DMS153 treated with DMSO at 0.1 percent for 48 hours (cell line): ENCODE measurements around the gene WWP2.
"Not testable (repeated sequence)": the region's sequence is repeated elsewhere in the genome, so short reads cannot be mapped to it uniquely, and the experiment has no call there.

Experiments used
- DNase-seq: peaks from one replicate; lab custom pipeline; 2025; ENCODE audit not compliant: unreplicated experiment; lab: John Stamatoyannopoulos, UW

The WWP2 gene

DNA sequence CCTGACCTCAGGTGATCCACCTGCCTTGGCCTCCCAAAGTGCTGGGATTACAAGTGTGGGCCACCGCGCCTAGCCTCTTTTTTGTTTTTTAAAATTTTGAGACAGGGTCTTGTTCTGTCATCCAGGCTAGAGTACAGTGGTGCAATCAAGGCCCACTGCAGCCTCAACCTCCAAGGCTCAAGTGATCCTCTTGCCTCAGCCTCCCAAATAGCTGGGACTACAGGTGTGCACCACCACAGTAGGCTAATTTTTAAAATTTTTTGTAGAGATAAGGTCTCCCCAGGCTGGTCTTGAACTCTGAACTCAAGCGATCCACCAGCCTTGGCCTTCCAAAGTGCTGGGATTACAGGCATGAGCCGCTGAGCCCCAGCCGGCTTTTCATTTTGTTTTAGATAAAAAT lies 92.6 kb downstream of the WWP2 start:
- not testable (repeated sequence) for DNase-seq

DNA sequence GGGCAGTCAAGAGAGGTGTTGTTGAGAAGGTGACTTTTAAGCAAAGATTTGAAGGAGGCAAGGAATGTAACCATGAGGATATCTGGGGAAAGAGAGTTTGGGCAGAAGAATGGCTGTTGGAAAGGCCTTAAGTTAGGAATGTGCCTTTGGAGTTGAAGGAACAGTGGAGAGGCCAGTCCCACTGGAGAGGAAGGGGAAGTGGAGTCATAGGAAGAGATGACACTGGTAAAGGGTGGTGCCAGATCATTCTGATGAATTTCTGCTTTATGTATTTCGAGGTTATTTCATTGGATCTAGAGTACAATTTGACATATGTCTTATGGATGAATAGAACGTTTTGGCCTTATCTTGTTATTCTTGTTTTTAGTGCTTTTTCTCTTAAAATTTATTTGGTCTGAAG lies 93.5 kb downstream of the WWP2 start:
- DNase-seq = no peak

DNA sequence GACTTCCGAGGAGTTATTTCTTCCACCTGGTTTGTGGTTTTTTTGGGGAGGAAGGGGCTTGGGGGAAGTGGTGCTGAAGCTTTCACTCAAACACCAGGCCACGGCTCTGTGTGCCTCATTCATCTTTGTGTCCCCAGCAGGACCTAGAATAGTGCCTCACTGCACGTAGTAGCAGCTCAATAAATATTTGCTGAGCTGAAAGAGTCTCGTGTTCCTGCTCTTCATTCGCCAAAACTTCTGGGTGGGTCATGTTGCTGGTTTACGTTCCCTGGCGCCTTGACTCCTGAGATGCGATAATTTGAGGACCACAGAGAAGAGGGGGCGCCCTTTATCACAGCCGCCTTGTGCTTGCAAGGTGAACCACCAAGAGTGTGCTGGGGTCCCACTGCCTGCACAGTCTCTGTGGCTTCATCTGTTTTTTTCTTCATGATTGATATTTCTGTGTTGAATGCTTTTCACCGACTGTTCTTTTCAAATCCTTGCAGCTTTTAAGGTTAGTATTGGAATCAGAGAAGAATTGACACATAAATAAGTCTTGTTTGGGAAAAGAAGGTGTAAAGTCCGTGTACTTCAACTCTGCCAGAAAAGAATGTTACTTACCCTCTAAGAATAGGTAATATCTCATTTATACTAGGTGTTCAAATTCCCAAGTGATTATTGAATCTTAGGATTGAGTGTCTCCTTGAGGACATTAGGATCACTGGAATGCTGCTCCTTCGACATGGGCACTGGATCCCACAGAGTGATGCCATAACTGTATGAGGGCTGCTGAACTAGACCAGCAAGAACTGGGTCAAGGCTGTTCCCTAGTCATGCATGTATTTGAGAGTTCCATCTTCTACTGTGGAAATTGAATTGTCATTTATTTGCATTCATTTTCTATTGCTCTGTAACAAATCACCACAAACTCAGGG lies 96.3 kb downstream of the WWP2 start:
- no peak for DNase-seq

DNA sequence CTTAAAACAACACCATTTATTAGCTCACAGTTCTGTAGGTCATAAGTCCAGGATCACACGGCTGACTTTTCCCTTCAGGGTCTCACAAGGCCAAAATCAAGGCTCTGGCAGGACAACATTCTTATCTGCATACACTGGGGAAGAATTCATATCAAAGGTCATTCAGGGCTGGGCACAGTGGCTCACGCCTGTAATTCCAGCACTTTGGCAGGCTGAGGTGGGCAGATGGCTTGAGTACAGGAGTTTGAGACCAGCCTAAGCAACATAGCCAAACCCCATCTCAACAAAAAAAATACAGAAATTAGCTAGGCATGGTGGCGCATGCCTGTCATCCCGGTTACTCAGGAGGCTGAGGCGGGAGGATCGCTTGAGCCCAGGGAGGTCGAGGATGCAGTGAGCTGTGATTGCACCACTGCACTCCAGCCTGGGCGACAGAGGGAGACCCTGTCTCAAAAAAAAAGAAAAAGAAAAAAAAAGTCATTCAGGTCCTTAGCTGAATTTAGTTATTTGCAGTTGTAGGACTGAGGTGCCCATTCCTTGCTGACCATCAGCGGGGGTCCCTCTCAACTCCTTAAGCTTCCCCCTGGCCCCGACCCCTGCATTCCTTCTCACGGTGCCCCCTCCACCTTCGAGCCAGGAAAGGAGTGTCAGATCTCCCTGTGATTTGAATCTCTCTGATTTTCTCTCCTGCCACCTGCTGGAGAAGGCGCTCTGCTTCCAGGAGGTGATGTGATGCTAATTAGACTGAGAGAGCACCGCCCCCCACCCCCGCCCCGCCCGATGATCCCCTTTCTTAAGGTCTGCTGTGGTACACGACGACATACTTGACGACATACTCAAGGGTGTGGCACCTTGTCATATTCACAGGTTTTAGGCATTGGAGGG lies 97.2 kb downstream of the WWP2 start:
- no peak for DNase-seq

DNA sequence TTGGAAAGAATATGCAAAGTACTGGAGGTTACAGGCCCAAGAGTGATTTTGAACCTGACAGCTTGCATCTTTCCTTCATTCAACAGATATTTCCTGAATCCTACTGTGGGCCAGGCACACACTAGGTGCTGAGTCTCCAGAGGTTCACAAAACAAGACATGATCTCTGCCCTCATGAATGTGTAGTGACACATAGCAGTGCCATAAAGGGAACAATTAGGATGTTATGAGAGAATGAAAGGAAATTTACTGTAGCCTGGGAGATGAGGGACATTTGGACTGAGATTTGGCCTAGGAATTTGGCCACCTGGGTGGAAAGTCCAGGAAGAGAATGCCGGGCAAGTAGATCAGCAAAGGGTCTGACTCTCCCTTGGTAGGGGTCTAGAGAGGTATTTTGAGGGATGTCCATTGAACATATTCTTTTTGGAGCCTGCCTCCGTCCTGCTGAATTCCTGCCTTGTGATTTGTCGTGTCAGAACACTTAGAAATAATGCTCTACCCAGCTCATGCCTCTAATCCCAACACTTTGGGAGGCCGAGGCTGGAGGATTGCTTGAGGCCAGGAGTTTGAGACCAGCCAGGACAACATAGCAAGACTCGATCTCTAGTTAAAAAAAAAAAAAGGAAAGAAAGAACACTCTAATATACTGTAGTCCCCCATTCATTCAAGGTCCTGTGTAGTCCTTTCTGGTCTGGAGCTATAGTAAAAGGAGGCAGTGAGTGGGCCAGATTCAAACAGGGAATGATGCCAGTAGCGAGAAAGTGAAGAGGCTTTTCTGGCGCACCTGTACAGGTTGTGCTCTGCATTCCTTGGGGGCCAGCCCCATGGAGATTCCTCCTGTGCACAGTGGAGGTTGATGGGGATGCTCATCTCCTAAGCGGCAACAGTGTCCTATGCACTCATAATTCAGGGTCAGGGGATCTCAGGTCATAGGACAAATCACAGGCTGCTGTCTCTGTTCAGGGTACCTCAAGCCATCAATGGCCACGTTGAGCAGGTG lies 98.4 kb downstream of the WWP2 start:
- DNase-seq = no peak

DNA sequence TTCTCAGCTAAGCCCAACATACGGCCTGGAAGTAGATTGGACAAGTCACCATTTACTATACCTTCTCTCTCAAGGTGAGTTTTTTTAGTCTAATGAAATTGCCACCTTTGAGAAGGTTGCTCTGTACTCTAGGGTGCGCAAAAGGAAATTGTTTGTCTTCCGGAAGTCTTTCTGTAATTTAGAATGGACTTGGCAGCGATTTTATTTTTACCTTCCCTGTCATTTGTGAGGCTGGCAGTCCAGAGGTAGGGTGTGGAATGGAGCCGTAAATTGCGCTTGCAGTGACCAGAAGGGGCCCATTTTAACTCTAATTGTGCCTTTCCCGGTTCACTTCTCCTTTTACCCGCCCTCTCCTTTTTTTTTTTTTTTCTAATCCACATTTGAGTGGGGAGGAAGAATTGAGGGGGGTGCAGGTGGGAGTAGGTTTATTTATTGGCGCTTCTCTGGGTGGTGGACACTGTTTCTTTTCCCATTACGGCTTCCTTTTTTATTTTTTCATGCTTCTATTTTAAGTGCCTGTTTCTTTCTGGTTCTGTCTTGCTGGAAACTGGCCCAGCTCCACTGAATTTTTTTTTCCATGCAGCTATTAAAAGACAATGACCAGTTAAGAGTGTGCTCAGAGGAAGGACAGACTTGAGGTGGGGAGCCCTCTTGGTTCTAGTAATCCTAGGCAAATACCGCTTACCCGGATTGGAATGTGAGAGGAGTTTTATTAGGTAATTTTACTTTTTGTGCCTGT lies 99.3 kb downstream of the WWP2 start:
- no peak for DNase-seq

DNA sequence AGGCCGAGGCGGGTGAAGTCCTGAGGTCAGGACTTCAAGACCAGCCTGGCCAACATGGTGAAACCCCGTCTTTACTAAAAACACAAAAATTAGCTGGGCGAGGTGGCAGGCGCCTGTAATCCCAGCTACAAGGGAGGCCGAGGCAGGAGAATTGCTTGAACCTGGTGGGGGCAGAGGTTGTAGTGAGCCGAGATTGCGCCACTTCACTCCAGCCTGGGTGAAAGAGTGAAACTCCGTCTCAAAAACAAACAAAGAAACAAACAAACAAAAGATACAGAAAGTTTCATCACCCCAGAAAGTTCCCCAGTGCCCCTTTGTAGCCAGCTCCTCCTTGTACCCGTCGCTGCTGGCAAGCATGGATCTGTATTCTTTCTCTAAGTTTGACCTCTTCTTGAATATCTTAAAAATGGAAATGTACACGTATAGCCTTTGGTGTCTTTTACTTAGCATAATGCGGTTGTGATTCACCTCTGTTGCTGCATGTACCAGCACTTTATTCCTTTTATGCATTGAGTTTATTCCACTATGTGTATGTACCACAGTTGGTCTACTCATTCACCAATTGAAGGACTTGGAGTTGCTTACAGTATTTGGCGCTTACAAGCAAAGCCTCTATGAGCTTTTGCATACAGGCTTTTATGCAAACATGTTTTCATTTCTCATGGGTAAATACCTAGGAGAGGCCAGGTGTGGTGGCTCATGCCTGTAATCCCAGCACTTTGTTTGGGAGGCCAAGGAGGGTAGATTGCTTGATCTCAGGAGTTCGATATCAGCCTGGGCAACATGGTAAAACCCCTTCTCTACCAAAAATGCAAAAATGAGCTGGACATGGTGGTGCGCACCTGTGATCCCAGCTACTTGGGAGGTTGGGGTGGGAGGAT lies 101.5 kb downstream of the WWP2 start:
- DNase-seq = no peak

DNA sequence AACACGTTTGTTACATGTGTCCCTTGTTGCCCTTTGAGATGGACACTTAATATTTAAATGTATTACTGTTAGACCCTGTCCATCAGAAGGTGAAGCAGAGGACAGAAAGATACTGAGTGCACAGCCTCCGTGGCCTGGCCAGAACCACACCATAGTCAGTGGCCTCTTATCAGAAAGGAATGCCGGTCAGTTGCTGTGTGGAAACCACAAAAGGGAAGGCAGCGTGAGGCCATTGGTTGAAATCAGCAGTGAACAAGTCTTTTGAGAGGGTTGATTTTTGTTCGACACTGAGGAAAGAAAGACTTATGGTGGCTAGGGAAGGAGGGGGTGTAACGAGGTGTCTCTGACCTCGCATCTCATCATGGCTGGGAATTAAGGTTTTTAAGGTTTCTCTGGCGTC lies 103.6 kb downstream of the WWP2 start:
- DNase-seq = no peak

DNA sequence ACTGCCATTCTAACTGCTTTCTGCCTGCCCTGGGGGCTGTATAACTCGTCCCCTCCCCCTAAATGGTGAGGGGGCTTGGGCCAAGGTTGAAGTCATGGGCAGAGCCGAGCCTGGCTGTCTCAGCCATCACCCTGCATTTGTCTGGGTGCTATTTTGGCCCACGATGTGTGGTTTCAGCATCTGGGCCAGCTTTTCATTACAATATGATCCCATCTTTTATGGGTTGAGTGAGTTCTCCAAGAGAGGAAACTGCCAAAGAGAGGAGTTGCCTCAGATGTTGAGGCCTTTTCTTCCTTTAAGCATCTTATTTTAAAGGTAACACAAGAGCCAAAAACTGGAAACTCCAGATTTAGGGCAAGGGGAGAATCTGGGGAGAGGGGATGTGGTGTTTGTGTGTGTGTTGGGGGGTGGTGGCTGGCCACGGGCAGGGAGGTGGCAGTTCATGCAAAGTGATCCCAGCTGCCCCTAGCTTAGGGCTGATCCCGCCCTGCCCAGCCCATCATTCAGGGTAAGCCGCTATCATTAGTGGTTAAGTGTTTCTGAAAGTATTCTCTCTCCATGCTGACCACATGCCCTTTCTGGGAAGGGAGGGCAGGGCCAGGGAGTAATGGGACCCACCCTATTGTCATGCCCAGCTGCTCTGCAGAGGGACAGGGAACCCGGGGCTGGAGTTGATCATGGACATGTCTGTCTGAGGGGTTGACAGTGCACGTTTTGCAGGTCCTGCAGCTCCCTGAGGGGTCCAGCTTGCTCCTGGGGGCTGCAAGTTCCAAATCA lies 105.8 kb downstream of the WWP2 start:
- DNase-seq = no peak

DNA sequence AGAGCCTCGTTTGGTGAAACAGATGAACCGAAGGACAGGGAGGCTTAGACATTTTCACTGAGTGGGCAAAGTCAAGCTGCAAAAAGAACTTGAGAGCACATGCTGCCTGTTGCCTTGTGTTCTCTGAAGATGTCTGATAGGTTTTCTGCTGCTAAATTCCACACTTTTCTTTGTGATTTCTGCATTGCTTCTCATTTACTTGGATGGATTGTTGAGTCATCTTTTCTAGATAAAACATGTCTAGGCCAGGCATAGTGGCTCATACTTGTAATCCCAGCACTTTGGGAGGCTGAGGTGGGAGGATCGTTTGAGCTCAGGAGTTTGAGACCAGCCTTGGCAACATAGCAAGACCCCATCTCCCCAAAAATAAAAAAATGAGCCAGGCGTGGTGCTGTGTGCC lies 108.6 kb downstream of the WWP2 start:
- no peak for DNase-seq

DNA sequence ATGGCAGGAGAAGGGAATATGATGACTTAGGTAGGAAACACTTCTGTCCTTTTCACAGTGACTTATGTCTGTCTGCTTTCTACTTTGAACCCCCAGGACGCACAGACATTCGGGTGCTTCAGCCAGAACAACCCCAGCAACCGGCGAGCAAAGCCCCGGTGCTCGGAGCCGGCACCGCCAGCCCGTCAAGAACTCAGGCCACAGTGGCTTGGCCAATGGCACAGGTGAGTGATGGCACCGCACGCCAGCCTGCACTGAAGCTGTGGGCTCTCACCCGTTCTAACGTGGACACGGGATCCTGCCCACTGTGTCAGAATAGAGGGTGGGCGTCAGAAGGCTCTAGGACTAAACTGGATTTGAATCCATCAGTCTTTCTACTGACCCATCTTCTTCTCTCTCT lies 109.6 kb downstream of the WWP2 start:
- DNase-seq = no peak

DNA sequence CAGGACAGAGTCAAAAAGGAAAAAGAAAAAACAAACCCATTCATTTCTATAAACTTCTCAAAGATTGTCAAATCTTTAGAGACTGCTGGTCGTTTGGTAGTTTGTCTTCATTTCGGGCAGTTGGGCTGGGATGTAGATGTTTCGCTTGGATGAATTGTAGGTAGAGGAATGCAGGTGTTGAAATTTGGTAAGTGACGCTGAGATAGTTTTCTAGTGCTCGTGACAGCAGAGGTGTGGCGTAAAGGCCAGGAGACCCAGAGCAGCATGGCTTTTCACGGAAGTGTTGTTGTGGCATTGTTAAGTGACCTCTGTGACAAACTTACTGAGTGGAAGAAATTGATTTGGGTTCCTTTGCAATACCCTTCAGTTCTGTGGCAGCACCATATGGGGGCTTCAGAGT lies 110.8 kb downstream of the WWP2 start:
- no peak for DNase-seq

DNA sequence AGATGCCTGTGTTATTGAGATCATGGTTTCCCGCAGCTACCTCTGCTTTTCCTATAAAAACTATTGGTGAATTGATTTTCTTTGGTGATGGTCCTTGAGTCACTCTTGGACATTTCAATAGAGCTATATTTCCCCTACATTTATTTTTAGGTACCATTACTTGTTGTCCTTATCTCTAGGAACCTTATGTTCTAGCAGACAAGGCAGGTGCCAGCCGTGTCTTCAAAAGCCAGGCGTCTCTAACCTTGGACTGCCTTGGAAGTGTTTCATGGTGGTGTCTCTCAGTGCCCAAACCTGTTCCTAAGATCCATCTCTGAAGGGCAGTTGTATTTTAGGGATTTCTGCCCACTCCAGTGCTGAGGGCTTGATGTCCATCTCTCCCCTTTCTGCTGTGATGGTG lies 111.7 kb downstream of the WWP2 start:
- no peak for DNase-seq

DNA sequence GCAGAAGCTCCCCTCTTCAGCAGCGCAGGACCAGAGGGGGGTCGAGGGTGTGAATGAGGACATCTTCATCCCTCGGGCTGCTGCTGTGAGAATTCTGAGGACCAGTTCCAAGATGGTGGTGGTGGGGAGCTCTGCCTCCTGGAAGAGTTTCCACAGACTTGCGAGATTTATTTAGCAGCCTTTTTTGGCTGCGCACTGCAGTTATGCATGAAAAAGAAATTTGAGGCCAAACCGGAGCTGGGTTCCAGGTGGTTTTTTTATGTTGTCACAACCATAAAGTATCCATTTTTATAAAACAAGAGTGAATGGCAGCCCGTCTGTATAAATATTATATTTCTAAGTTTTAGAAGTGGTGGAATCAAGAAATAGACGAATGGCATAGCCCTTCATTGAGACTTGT lies 112.1 kb downstream of the WWP2 start:
- no peak for DNase-seq

DNA sequence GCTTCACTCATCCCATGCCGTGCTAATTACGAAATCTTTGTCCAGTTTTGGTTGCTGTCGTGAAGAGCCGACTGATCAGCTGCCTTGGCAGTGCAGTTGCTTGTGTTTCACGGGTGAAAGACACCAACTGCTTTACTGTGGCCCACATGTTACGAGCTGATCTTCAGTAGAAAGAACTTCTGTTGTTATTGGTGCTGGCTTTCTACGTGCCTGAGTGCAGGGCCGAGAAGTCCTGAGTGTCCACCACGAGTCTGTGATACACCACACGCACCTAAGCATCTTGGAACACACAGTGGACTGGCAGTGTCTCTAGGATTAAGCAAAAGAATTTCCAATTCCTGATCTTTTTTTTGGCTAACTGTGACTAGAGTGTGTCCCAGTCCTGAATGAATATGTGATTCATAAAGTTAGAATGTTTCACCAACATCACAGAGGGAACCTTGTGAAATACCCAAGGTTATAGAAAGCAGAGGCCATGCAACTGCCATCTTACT lies 118.6 kb downstream of the WWP2 start:
- DNase-seq = no peak

DNA sequence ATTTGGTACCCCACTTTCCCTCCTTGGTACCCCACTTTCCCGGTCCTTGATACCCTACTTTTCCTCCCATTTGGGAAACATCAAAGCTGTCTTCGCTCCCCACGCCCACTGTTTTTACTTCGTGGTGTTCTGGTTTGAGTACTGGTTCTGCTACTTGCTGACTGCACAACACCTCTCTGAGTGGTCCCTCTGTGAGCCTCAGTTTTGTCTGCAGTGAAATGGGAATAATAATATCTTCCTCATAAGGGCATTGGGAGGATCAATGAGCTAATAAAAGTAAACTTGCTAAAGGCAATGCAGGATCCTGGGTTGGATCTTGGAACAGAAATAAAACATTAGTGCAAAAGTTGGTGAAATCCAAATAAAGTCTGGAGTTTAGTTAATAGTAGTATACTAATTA lies 119.0 kb downstream of the WWP2 start:
- DNase-seq = no peak

DNA sequence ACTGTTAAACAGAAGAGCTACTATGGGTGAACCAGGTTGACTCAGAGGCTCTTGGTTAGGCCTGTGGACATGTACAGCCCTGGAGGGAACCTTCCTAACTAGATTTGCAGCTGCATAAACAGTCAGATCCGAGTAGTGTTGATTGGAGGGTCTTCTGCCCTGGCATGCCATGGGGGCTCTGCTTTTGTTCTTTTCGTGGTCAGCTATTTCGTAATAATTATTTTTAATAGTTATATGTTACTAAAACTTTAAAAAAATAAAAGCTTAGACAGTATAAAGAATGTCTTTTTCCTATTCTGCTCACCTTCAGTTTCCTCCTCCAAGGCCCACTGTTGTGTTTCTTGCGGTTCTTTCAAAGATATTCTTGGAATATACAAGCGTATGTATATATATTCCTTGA lies 121.6 kb downstream of the WWP2 start:
- no peak for DNase-seq

DNA sequence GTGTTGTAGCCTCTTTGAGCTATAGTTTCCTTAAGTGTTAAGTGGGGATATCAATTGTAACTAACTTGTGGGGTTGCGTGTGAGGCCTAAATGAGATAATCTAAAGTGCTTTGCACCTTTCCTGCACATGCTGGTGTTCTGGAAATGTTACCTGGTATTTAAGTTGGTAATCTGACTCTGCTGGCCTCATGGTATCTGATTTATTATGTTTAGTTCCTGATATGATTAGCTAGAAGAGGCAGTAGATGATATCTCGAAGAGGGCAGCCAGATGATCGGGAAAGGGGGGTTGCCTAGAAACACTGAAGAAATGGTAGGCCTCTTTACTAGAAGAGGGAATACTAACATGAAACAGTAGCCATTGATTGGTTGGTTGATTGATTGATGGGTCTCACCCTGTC lies 123.6 kb downstream of the WWP2 start:
- no peak for DNase-seq
